Stimulated activated CD8-positive, alpha-beta memory T cell treated with anti-CD3 and anti-CD28 coated beads, Interleukin-4, amount 100 ng/mL, for 24 hours (primary cell): Measurements from ENCODE around the gene TMEM255A.

Experiments used
- DNase-seq: peaks from one replicate; pipeline ENCODE4 v3.0.0-alpha.2; 2020; ENCODE audit warnings: low read depth

TMEM255A gene

DNA sequence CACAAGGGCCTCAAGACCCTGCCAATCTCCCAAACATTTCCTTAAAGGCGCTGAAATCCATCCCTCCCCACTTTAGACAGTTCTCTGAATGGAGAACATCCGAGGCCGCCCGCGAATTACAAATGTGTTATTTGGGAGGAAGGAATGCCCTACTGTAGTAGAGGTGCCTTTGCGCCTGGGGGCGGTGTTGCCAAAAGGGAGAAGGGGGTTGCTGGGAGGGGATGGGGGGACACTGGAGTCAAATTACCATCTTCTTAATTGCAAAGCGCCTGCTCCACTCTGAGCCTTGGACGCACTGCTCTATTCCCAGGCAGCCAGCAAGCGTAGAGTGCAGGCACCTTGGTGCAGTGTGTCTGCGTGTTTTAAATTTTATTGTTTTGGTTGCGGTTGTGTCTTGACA lies 2.7 kb downstream of the TMEM255A start:
- no peak for DNase-seq

- no peak for DNase-seq
Measured at GRCh38 chrX:120306630-120307029, 4.6 kb downstream of the TMEM255A start.

- no peak for DNase-seq
Measured at GRCh38 chrX:120305531-120306141, 5.6 kb downstream of the TMEM255A start.

- DNase-seq = no peak
Measured at GRCh38 chrX:120304256-120304655, 7.0 kb downstream of the TMEM255A start.

- peak; percentile 23 for DNase-seq
Measured at GRCh38 chrX:120302434-120302833, 8.8 kb downstream of the TMEM255A start.

DNA sequence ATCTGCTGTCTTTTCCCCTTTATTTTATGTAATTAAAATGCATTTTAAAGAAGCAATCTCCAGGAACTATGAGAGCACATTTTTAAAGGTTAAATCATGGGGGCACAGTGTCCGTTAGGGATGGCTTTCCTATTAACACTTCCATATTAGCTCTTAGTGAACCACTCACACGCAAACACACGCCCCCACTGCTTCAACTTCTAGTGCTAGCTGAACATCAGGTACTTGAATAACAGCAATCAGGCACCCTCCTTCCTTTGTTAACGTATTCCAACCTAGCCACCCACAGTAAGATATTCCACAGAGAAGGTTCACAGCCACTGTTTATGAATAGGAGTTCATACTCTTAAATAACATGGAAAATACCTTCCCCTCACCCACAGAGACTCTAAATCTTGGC lies 9.3 kb downstream of the TMEM255A start:
- DNase-seq = no peak

- DNase-seq = no peak
Measured at GRCh38 chrX:120301497-120301896, 9.8 kb downstream of the TMEM255A start.

DNA sequence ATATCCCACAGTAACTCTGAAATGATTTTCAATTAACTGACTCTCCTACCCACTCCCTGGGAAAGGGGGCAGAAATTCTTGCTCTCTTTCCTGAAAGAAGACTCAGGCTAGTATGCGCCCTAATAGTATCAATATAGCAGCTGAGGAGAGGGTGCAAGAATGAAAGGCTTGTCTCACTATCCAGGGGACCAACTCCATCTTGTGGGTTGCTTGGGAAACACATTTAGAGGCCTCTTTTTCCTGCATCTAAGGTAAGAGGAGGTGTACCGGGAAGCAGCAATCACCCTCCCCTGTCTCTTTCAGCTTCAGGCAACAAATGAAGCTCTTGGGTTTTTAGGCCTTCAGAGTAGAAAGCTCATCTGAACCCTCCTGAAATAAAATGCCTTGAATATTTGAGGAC lies 11.3 kb downstream of the TMEM255A start:
- no peak for DNase-seq

- DNase-seq = no peak
Measured at GRCh38 chrX:120297923-120298322, 13.3 kb downstream of the TMEM255A start.

DNA sequence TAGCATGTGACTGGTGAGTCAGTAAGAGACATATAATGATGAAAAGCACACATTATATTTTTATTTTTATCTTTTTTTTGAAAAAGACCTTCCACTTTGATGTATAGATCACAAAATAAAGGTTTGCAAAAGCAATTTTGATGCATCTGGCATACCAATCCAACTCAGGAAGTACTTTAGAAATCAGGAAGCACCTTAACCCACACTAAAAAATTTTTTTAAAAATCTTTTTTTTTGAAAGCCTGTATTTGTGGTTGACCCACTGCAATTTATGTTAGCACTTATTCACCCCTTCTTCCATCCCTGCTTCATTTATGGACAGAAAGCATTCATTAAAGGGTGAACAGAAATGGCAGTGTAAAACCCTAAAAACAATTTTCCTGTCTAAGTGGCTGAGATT lies 16.6 kb downstream of the TMEM255A start:
- DNase-seq = no peak

GRCh38 chrX:120293015-120293414 lies 18.2 kb downstream of the TMEM255A start:
- DNase-seq = no peak

- no peak for DNase-seq
Measured at GRCh38 chrX:120291211-120291610, 20.1 kb downstream of the TMEM255A start.

DNA sequence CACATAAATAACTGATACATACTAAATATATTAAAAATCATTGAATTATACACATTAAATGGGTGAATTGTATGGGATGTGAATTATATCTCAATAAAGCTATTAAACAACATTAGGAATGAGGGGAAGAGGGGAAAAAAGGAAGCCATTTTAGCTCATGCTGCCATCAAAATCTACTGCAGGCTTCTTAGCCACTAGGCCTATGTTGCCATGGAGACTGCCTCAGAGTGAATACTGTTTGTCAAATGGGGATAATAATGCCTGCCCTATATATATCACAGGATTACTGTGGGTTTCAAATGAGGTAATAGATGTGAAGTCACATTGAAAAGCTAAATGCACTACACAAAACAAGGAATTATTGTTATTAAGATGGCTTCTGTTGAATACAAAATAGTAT lies 21.2 kb downstream of the TMEM255A start:
- no peak for DNase-seq

DNA sequence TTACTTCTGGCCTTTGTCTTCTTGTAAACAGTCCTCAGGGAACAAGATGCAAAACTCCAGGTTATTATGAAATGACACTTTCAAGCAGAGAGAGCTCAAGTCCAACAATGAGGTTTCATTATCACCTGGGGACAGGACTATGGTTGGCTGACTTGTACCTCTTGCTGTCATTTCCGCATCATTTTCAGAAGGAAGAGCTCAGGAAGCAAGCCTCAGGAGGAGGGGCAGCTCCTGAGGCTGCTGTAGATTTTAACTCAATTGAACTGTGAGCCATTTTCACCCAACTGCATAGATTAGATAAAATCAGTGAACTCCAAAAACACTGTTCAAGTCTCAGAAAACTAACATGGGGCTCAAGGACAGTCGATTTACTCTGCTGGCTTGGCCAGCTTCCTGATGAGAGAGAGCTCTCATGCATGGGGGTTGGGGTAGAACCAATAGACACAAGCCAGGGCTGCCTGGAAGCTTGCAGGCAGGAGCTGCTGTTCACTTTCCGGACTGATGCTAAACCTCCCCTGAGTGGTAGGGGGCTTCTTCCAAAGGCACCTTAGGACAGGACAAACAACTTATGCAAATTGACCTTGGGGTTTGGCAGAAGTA lies 23.6 kb downstream of the TMEM255A start:
- DNase-seq = no peak

- DNase-seq = no peak
Measured at GRCh38 chrX:120286733-120287512, 24.3 kb downstream of the TMEM255A start.

- DNase-seq = no peak
Measured at GRCh38 chrX:120282697-120283096, 28.6 kb downstream of the TMEM255A start.

DNA sequence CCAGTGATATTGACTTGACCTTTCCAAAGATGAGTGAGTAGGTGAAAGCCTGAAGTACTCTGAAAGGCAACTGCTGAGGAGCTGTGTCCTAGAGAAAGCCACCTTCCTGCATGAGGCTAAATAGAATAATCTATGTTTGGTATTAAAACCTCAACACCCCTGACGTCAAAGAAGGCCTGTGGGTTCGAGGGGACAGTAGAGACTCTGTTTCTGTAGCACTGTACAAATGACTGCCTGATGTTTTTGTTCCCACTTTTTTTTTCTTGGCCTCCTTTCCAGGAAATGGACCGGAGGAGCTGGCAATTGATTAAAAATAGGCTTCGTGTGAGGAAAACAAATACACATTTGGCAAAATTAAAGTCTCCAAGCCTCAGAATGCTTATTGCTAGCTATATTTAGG lies 29.5 kb downstream of the TMEM255A start:
- DNase-seq = no peak

DNA sequence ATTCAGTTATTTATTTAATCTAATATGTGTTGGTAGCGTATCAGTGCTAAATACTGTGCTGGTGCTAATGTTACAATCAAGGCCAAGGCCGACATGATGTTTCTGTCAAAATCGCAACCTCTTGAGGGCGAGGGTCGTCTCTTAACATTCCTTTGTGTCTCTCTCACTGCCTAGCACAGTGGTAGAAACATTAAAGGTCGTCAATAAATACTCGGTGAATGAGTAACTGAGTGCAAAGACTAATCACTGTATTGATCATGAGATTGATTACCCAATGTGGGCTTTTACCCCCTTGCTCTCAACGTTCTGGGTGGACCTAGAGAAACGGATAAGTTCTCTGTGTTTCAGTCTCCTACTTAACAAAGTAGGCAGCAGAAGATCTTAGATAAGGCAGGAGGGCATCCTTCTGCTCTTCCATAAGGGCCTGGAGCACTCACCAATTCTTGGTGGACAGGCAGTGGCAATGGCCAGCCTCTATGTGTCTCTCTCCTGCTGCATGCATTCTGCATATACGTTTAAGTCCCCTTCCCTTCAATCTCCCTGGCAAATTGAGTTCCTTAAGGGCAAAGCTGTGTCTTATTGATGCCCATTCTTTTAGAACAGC lies 30.1 kb downstream of the TMEM255A start:
- no peak for DNase-seq

DNA sequence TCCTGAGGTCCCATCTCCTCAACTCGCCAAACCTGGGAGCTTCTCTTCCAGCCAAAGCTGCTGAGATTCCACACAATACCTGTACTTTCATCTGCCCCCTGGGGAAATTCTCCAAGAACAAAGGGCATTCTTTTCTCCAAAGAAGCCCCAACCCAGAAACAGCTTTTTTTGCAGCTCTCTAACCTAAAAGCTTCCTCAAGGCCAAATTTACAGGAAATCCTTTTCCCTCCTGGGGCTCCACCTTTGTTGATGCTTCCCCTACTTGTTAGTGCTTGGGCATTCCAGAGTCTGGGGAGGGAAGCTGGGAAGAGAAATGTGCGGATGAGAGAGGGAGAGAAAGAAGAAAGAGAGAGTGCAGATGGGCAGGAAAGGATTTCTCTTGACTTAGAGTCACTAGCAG lies 36.3 kb downstream of the TMEM255A start:
- DNase-seq = no peak

DNA sequence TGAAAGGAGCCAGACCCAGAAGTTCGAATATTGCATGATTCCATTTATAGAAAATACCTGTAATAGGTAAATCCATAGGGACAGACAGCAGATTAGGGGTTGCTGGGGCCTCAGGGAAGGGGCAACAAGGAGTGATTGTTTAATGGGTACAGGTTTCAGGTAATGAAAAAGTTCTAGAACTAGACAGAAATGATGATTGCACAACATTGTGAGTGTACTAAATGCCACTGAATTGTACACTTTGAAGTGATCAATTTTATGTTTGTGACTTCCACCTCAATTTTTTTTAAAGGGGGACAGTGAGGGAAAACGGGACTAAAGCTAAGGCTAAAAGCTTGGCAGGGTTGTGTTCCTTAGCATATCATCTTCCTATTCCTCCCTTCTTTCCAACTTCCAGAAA lies 37.1 kb downstream of the TMEM255A start:
- DNase-seq = no peak

DNA sequence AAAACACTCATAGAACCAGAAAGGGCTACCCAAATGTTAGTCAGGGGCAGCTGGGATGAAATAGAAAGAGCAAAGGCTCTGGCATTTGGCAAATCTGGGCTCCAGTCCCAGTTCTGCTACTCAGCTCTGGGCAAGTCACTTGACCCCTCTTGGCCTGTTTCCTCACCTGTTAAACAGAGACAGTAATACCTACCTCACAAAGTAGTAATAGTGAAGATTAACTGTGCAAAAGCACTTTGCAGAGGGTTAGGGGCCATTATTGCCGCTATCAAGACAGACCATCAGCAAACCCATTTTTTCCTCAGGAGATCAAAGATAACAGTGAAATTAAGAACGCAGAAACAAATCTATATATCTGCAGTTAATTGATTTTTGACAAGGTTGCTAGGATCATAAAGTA lies 40.0 kb downstream of the TMEM255A start:
- DNase-seq = no peak

GRCh38 chrX:120270567-120270966 lies 40.7 kb downstream of the TMEM255A start:
- DNase-seq = no peak

DNA sequence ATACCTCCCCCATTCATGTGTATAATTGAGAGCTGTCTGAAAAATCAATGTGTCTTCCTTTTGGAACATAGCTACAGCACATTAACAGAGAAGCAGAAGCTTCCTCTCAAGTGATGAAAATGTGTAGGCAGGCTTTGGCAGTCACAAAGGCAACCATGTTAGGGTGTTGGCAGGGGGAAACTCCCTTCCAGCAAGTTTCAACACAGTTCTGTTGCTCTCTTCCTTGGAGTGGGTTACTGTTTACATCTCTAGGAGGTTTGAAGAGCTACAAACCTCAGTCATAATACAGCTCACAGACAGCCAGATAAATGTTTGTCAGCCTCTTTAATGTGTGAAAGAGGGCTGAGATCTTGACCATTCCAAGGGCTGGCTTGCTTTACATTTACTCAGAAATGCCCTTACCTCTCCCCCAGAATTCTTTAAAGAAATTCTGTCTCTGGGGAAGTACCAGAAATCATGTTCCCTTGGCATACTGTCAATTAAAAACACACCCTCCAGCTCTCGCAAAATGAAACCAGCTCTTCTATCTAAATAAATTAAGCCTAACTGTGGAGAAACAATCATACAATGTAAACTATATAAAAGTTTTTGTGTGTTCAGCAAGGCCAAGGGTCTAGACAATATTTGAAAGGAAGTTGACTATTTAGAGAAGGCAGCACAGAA lies 41.8 kb downstream of the TMEM255A start:
- no peak for DNase-seq
